Measurements from ENCODE around the gene HHLA2. TPM values are rescaled to one million over a fixed set of nuclear protein-coding genes. Genes with fewer than 3 reads are reported as not detected.

The HHLA2 gene
- total RNA-seq, 4 donors from 2014 or later = not detected

DNA sequence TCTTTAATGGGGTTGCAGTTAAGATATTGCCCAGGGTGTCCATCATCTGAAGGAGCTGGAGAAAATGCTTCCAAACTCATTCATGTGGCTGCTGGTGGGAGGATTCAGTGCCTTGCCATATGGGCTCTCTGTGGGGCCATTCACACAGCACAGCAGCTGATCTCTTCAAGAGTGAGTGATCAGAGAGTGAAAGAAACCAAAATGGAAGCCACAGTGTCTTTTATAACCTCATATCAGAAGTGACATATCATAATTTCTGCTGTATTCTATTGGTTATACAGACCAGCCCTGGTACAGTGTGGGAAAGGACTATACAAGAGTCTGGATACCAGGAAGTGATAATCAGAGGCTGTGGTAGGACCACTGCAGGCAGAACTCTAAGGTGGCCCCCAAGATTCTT is 33.6 kb downstream of the HHLA2 start:
- no peaks in the 10 kb centered on the region for H3K9me3 ChIP-seq
- no peak for ATAC-seq
- no peaks in the 10 kb centered on the region for H3K27me3 ChIP-seq
- H3K36me3 ChIP-seq = no peaks in the 10 kb centered on the region
- H3K4me3 ChIP-seq = no peak overlapping the region
- H3K27ac ChIP-seq = no peak overlapping the region
- no peak for TF ChIP-seq EP300 (IDR thresholded peaks at IDR 0.05)
- peaks cover 0 to 6% (median 0%) of the 10 kb centered on the region in 3 donors for H3K4me1 ChIP-seq

DNA sequence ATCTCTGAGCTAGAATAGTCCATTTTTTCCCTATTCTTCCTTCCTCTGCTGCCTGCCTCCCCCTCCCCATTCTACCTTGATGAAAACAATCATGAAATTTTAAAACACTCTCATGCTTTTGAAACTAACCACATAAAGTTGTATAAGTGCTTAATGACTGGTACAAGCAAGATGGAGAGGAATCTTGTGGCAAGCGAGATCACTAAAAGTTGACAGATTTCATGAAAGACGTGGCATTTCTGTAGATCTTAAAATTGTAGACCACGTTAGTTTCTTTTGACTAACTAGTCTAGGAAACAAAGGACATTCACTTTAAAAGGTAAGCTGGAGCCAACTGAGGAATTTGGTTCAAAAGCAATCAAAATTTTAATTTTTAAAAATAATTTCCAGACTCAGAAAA is 35.4 kb downstream of the HHLA2 start:
- Histone ChIP-seq H3K9me3 (no peaks in the 10 kb centered on the region), H3K27ac (no peak overlapping the region), H3K4me1 (peaks cover 0 to 6% (median 0%) of the 10 kb centered on the region in 3 donors), H3K4me3 (no peak overlapping the region), H3K27me3 (no peaks in the 10 kb centered on the region), H3K36me3 (no peaks in the 10 kb centered on the region)
- ATAC-seq = no peak
- 88 to 93% methylated on average over 3 of the region's 3 CpGs for WGBS, 2 donors (ENCODE audit: low coverage in 1 of 2)
- TF ChIP-seq EP300 (IDR thresholded peaks at IDR 0.05) = no peak
- TF ChIP-seq POLR2A (IDR thresholded peaks at IDR 0.05) = no peak
- no peak for TF ChIP-seq POLR2AphosphoS5 (IDR thresholded peaks at IDR 0.05)
- TF ChIP-seq, protein P1, sequence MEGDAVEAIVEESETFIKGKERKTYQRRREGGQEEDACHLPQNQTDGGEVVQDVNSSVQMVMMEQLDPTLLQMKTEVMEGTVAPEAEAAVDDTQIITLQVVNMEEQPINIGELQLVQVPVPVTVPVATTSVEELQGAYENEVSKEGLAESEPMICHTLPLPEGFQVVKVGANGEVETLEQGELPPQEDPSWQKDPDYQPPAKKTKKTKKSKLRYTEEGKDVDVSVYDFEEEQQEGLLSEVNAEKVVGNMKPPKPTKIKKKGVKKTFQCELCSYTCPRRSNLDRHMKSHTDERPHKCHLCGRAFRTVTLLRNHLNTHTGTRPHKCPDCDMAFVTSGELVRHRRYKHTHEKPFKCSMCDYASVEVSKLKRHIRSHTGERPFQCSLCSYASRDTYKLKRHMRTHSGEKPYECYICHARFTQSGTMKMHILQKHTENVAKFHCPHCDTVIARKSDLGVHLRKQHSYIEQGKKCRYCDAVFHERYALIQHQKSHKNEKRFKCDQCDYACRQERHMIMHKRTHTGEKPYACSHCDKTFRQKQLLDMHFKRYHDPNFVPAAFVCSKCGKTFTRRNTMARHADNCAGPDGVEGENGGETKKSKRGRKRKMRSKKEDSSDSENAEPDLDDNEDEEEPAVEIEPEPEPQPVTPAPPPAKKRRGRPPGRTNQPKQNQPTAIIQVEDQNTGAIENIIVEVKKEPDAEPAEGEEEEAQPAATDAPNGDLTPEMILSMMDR (IDR thresholded peaks at IDR 0.05) = no peak

DNA sequence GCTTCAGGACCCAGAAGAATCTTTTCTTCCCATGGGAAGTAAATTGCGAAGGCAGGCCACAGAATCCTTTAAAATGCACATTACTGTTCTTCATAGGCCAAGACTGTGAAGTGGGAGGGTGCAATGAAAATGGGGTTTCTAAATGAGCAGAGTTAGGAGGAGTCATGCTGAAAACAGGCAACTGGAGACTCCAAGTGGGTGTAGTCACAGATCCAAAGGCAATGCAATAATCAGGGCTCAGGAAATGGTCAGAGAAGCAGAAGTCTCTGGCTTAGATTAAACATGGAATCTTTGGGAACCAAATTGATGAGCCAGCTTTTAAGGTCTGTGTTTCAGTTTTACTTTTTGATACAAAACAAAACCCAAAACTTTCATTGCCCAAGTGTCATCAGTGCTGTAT is 37.6 kb downstream of the HHLA2 start:
- WGBS, 2 donors (ENCODE audit: low coverage in 1 of 2) = 80% methylated on average over 1 of the region's 1 CpG; no CpG with 5 or more reads in 1 of the 2 donors
- no peak overlapping the region for H3K4me3 ChIP-seq
- TF ChIP-seq POLR2AphosphoS5 (IDR thresholded peaks at IDR 0.05) = no peak
- TF ChIP-seq, protein P1 (IDR thresholded peaks at IDR 0.05) = no peak
- TF ChIP-seq POLR2A (IDR thresholded peaks at IDR 0.05) = no peak
- TF ChIP-seq EP300 (IDR thresholded peaks at IDR 0.05) = no peak
- H3K9me3 ChIP-seq = no peaks in the 10 kb centered on the region
- no peaks in the 10 kb centered on the region for H3K27me3 ChIP-seq
- no peak overlapping the region for H3K27ac ChIP-seq
- peaks cover 0 to 6% (median 0%) of the 10 kb centered on the region in 3 donors for H3K4me1 ChIP-seq
- no peaks in the 10 kb centered on the region for H3K36me3 ChIP-seq
- ATAC-seq = no peak

DNA sequence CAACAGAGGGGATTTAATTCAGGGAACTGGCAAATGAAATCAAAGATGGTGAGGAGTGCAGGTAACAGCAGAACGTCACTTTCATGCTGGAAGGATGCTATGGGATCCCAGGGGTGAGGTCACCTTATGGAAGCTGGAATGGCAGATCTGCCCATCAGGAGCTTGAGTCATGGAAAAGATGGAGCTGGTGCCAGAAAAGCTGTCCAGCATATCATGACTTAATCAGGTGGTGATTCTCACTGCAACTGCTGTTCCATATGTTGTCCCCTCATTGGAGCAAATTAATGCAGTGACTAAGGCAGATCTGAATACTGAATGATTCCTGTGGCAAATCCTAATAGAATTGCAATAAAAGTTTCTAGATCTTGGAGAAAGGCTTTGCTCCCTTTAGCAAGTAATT is 38.4 kb downstream of the HHLA2 start:
- 89 to 100% methylated on average over 1 of the region's 1 CpG for WGBS, 2 donors (ENCODE audit: low coverage in 1 of 2)
- H3K27ac ChIP-seq = no peak overlapping the region
- no peaks in the 10 kb centered on the region for H3K36me3 ChIP-seq
- no peaks in the 10 kb centered on the region for H3K9me3 ChIP-seq
- TF ChIP-seq POLR2A (IDR thresholded peaks at IDR 0.05) = no peak
- TF ChIP-seq, protein P1 (IDR thresholded peaks at IDR 0.05) = no peak
- no peak overlapping the region for H3K4me3 ChIP-seq
- ATAC-seq = no peak
- H3K27me3 ChIP-seq = no peaks in the 10 kb centered on the region
- H3K4me1 ChIP-seq = peaks cover 0 to under 1% (median 0%) of the 10 kb centered on the region in 3 donors

DNA sequence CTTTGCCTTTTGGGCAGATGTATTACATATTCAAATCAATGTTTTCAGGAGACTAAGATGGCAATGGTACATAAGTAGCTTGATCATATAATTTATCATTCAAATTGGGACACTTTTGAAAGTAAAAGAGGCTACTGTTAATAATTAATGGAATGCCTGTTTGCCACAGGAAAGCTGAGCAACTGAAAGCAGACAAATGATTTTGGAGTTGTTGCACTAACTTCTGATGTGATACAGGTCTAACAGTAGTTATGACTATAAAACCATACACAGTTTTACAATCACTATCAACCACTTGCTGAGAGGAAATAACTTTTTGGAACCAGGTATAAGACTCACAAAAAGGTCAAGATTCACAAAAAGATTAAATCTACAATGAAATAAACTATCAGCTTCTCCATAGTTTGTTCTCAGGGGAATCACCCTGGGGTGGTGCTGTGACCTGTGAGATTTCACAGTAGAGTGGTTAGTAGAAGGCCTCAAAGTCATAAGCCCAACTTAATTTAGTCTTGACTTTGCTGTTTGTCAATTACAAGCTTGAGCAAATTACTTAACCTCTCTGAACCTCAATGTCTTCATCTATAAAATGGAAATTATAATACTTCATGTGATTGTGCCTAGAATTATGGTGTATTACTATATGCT is 42.7 kb downstream of the HHLA2 start:
- H3K4me3 ChIP-seq = no peak overlapping the region
- no peaks in the 10 kb centered on the region for H3K27me3 ChIP-seq
- H3K27ac ChIP-seq = no peak overlapping the region
- no peaks in the 10 kb centered on the region for H3K4me1 ChIP-seq
- no peaks in the 10 kb centered on the region for H3K36me3 ChIP-seq
- no peak for TF ChIP-seq POLR2AphosphoS5 (IDR thresholded peaks at IDR 0.05)
- no peak for ATAC-seq
- H3K9me3 ChIP-seq = no peaks in the 10 kb centered on the region

DNA sequence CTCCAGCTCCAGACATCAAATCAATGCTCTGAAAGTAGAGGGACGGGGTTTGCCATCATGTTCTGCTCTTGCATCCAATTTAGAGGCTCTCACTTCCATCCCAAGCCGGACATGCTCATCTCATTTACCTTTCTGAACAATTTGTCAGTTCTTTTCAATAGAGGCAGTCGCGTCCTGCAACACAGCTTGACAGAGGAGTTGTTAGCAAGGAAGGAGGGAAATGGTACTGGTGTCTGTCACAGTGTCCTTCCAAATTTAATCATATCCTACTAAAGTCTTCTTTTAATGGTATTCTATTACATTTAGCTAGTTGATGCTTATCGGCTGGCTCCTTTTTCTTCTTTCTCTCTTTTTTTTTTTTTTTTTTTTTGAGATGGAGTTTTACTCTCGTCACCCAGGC is 45.6 kb downstream of the HHLA2 start:
- no peak overlapping the region for H3K27ac ChIP-seq

More for the DNA sequence above, 45.6 kb downstream of the HHLA2 start:
- Histone ChIP-seq H3K36me3 (no peaks in the 10 kb centered on the region), H3K9me3 (no peaks in the 10 kb centered on the region), H3K4me1 (no peaks in the 10 kb centered on the region), H3K4me3 (no peak overlapping the region), H3K27me3 (no peaks in the 10 kb centered on the region)
- ATAC-seq = no peak
- no peak for TF ChIP-seq POLR2AphosphoS5 (IDR thresholded peaks at IDR 0.05)
- TF ChIP-seq EP300 (IDR thresholded peaks at IDR 0.05) = no peak
- TF ChIP-seq POLR2A (IDR thresholded peaks at IDR 0.05) = no peak
- TF ChIP-seq, protein P1 (IDR thresholded peaks at IDR 0.05) = no peak
- 80 to 88% methylated on average over 4 to 6 of the region's 6 CpGs for WGBS, 2 donors (ENCODE audit: low coverage in 1 of 2)

All from gastroesophageal sphincter (tissue), 4 donors.